Measurements from ENCODE around the gene NECAB3.

DNA sequence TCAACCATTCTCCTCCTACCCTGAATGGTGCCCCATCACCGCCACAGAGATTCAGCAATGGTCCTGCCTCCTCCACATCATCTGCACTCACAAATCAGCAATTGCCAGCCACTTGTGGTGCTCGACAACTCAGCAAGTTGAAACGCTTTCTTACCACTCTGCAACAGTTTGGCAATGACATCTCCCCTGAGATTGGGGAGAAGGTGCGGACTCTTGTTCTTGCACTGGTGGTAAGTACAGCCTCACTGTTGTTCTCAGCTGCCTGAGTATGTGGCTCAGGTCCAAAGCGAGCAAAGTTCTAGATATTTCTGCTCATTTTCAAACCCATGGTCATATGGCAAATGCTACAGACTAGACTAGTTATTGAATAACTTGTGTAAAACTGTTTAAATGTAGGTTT lies 63.1 kb downstream of the NECAB3 start:
- TF ChIP-seq CTCF (IDR thresholded peaks at IDR 0.05), result no peak
- no peak for TF ChIP-seq EZH2 (IDR thresholded peaks at IDR 0.05; ENCODE audit: borderline replicate concordance, insufficient read depth, low read depth, low read length, poor library complexity, severe bottlenecking)

All from B cell (primary cell).